GM12874 (cell line): ENCODE data around the gene RAP2B.

Experiments used
- TF ChIP-seq, protein P1 (sequence below): IDR thresholded peaks from 2 replicates; pipeline ENCODE4 v1.5.1; 2011; ENCODE audit warnings: low read depth, mild to moderate bottlenecking, control low read depth, low read length, moderate library complexity; ENCODE audit not compliant: insufficient read depth

RAP2B gene

DNA sequence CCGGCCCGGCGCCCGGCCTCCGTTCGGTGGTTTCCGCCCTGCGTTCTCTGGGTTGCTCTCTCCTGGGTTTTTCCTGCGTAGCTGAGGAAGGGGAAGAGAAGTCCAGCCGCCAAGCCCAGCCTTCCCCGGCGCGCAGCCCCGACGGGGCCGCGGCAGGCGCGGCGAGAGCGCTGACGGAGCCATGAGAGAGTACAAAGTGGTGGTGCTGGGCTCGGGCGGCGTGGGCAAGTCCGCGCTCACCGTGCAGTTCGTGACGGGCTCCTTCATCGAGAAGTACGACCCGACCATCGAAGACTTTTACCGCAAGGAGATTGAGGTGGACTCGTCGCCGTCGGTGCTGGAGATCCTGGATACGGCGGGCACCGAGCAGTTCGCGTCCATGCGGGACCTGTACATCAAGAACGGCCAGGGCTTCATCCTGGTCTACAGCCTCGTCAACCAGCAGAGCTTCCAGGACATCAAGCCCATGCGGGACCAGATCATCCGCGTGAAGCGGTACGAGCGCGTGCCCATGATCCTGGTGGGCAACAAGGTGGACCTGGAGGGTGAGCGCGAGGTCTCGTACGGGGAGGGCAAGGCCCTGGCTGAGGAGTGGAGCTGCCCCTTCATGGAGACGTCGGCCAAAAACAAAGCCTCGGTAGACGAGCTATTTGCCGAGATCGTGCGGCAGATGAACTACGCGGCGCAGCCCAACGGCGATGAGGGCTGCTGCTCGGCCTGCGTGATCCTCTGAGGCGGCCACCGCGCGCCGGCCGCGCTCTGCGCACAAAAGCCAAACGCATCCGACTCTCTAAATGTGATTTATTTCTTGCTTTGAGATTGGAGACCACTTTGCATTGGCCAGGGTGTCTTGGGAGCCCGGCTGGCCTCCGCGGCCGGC, 727 bp downstream of the RAP2B start:
- TF ChIP-seq, protein P1, sequence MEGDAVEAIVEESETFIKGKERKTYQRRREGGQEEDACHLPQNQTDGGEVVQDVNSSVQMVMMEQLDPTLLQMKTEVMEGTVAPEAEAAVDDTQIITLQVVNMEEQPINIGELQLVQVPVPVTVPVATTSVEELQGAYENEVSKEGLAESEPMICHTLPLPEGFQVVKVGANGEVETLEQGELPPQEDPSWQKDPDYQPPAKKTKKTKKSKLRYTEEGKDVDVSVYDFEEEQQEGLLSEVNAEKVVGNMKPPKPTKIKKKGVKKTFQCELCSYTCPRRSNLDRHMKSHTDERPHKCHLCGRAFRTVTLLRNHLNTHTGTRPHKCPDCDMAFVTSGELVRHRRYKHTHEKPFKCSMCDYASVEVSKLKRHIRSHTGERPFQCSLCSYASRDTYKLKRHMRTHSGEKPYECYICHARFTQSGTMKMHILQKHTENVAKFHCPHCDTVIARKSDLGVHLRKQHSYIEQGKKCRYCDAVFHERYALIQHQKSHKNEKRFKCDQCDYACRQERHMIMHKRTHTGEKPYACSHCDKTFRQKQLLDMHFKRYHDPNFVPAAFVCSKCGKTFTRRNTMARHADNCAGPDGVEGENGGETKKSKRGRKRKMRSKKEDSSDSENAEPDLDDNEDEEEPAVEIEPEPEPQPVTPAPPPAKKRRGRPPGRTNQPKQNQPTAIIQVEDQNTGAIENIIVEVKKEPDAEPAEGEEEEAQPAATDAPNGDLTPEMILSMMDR = no peak

DNA sequence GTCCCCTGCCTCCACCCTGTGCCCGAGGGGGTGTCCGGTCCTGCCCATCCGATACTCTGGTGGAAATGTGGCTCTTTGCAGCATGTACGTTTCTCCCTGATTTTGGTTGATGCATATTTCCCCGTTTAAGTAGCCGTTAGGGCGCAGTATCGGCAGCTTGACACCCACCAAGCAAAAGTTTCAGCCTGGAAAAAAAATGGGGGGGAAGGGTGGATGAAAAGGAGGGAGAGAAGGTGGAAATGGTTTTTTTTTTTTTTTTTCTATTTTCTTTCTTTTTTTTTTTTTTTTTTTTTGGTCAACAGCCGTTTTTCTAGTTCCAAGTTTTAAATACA, 1.3 kb downstream of the RAP2B start:
- TF ChIP-seq, protein P1 = no peak

DNA sequence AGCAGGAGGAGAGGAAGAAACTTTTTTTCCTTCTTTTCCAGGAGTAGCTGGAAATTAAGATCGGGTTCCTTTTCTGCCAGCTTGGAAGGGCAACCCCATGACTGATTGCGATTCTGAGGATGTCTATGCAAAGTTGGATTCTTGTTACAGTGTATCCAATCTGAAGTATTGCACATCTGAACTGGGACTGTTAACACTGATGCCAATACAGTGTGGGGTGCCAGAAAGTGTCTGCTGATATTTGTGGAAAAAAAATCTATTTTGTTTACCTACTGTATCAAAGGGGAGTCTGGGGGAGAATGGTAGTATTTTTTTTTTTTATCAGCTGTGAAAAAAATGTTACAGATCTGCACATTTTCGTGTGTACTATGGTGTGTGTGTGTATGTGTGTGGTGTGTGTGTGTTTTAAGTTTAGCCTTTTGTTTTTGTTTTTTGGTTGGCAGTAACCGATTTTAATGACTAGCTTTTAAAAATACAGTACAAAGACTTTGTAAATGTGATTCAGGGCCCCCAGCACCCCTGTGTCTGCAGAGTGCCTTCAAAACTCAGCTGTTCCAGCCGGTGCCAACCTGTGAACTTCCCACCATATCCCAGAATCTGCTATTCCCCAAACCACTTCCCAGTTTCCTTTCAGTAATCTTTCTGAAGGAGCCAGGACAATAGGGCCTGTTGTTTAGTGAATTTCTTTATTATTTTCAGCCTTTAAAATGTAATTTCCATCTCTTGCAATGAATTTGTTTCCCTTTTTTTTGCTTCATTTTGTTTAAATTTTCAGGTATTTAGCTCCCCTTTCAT, 1.9 kb downstream of the RAP2B start:
- TF ChIP-seq, protein P1 = no peak

DNA sequence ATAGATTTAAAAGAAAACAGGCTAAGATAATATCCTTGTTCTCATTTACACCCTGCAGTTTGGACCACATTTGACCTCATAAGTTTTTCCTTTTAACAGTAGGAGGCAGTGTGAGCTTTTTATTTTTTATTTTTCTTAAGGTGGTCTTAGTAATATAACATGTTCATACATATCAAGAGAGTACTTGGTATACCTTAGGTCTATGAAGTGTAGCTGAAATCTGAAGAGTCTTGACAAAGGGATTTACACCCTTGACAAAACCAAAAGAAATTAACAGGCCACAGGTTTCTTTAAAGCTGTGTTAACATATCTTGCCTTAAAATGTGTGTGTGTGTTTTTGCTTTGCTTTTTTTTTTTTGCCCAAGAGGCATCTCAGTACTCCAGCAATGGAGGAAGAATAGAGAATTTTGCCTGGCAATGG, 3.2 kb downstream of the RAP2B start:
- TF ChIP-seq, protein P1 = no peak

DNA sequence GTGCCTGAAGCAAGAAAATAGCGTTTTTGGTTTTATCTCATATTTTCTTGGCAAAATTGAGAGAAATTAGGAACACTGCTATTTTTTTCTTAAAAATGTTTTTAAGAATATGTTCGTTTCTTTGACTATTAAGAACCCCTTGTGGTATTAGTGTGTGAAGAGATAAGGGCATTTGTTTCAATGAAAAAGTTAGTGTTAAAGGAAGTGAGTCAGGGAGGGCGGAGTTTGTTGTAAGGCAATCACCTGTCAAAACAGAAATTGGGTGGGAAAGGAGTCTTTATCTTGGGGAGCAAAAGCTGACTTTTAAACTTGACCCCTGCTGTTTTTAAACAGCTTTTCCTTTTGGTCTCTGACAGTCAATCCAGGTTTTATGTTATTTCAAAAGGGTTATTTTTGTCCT, 4.2 kb downstream of the RAP2B start:
- TF ChIP-seq, protein P1 = no peak

DNA sequence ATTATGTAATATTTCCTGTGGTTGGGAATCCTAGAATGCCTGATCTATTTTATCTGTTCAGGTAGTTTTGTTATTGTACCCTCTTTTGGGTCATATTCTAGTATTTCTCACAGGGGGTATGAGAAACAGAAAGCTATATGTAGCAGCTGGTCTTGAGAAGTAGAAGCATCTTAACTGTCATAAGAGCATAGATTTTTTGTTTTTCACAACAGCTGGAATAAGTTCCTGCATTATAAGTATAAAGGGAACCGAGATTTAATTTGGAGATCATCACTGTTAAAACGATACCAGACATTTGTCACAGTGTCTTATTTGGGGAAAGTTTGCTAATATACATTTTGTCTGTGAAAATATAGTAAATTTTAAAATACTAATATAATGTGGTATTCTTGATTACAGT, 4.8 kb downstream of the RAP2B start:
- TF ChIP-seq, protein P1 = no peak

DNA sequence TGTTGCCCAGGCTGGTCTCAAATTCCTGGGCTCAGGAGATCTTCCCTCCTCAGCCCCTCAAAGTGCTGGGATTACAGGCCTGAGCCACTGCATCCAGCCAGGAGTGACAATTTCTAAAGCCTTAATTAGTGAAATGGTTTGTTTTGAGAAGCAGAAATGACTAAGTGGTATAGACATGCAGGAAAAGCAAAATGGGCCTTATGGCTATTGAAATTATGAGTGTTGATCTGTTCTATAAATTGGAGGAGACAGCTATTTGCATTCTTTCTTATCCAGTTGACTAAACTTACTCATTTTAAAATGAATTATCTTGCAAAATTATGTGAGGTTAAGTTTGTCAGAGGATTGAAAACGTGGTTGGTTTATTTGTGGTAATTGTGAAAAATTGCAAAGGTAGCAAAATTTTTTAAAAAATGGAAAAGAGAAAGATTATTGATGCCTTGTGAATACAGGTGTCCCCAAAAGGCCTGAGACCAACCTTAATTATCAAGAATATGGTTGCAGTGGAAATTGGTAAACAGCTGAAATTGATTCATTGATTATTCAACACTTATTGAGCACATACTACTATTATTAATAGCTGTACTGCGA, 7.9 kb downstream of the RAP2B start:
- TF ChIP-seq, protein P1 = no peak
